ENCODE data around the gene ASCC3.

DNA sequence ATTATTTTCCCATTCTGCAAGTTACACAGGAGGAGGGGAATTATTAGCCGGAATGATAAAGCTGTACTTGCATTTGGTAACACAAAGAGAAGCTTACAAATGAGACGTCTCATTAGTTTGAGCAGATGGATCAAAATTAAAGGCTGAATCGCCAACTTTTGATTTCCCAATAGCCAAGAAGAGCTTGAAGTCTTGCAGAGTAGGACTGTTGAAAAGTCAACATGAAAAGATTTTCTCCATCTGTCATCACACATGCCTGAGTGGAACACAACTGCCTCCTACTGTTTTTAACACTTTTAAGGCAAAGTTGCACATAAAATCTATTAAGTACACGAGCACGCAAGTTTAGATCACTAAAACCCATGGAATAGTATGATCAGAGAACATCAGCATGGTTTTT, 176.2 kb downstream of the ASCC3 start:
- TF ChIP-seq, protein P1, sequence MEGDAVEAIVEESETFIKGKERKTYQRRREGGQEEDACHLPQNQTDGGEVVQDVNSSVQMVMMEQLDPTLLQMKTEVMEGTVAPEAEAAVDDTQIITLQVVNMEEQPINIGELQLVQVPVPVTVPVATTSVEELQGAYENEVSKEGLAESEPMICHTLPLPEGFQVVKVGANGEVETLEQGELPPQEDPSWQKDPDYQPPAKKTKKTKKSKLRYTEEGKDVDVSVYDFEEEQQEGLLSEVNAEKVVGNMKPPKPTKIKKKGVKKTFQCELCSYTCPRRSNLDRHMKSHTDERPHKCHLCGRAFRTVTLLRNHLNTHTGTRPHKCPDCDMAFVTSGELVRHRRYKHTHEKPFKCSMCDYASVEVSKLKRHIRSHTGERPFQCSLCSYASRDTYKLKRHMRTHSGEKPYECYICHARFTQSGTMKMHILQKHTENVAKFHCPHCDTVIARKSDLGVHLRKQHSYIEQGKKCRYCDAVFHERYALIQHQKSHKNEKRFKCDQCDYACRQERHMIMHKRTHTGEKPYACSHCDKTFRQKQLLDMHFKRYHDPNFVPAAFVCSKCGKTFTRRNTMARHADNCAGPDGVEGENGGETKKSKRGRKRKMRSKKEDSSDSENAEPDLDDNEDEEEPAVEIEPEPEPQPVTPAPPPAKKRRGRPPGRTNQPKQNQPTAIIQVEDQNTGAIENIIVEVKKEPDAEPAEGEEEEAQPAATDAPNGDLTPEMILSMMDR (IDR thresholded peaks at IDR 0.05), result no peak
- TF ChIP-seq ZFX (IDR thresholded peaks at IDR 0.05; ENCODE audit: borderline replicate concordance), result no peak

Measured in 22Rv1 (cell line).